K562 (cell line): ENCODE results near the gene ZNF428. TPM values are rescaled to one million over a fixed set of nuclear protein-coding genes. Genes with fewer than 3 reads are reported as not detected.

Experiments used
- CBX1 ChIP-seq: sonication (generic); IDR thresholded peaks from 2 replicates; pipeline ENCODE4 v1.6.1; 2016; ENCODE audit warnings: antibody characterized with exemption, low read depth, mild to moderate bottlenecking
- CEBPG ChIP-seq, 3 experiments: fragments of 200-800 bp in 1 of 3; sonication (Bioruptor generic) in 1 of 3; sonication (generic) in 1 of 3; formaldehyde crosslinking in 1 of 3; IDR thresholded peaks in 2 of 3; conservative IDR thresholded peaks in 1 of 3; 2 replicates each; pipeline versions ENCODE4 v1.6.1 to v1.8.0; 2016 to 2022; ENCODE audit warnings: missing compliant biosample characterization in 2 of 3, missing genetic modification characterization in 2 of 3, mild to moderate bottlenecking in 1 of 3, missing genetic modification reagents in 1 of 3
- EZH2 ChIP-seq: IDR thresholded peaks from 2 replicates; pipeline ENCODE4 v1.6.1; 2012; ENCODE audit warnings: low read depth, mild to moderate bottlenecking, inconsistent platforms, low read length, borderline replicate concordance
- IFI16 ChIP-seq: fragments of 250-450 bp; sonication (Bioruptor Pico); IDR thresholded peaks from 2 replicates; pipeline ENCODE4 v2.1.2; 2022; ENCODE audit warnings: mild to moderate bottlenecking, inconsistent platforms
- MAFG ChIP-seq: fragments of 450-650 bp; conservative IDR thresholded peaks from 2 replicates; pipeline ENCODE4 v1.6.1; 2016; ENCODE audit warnings: missing genetic modification characterization, missing compliant biosample characterization
- RAD21 ChIP-seq, 2 experiments: fragments of 250-450 bp in 1 of 2; fragments of 450-650 bp in 1 of 2; sonication (Bioruptor Pico) in 1 of 2; formaldehyde crosslinking in 1 of 2; IDR thresholded peaks in 1 of 2; conservative IDR thresholded peaks in 1 of 2; 2 replicates each; pipeline versions ENCODE4 v1.4.0 to v1.8.0; 2020 to 2022; ENCODE audit warnings: mild to moderate bottlenecking in 2 of 2, moderate library complexity in 1 of 2
- SNRNP70 ChIP-seq: fragments of 200-400 bp; formaldehyde crosslinking; optimal IDR thresholded peaks from 2 replicates; pipeline ENCODE3; 2017; ENCODE audit warnings: low read depth, low read length
- ZEB2 ChIP-seq: fragments of 450-650 bp; IDR thresholded peaks from 2 replicates; pipeline ENCODE4 v1.6.1; 2016
- ZNF165 ChIP-seq: fragments of 250-450 bp; sonication (Bioruptor Pico); IDR thresholded peaks from 2 replicates; pipeline ENCODE4 v1.4.0; 2020; ENCODE audit warnings: borderline replicate concordance
- ZNF184 ChIP-seq: sonication (generic); formaldehyde crosslinking; IDR thresholded peaks from 2 replicates; pipeline ENCODE4 v1.5.0; 2020; ENCODE audit warnings: missing genetic modification reagents
- ZNF75A ChIP-seq: fragments of 450-650 bp; formaldehyde crosslinking; IDR thresholded peaks from 2 replicates; pipeline ENCODE4 v1.4.0; 2020; ENCODE audit warnings: mild to moderate bottlenecking
- polyA plus RNA-seq, 8 experiments: library from polyadenylated mRNA; depleted of rRNA in 4 of 8; stranded (reverse) in 5 of 8; unstranded in 3 of 8; fragments of >200 nt; fragmentation: Nextera tagmentation in 2 of 8; fragmentation: Illumina TruSeq in 1 of 8; extraction: Ambion mirVana in 2 of 8; extraction: Trizol in 1 of 8; gene quantifications; 2 replicates each; pipeline versions ENCODE4 v1.2.1 to v1.2.3, GENCODE V29; 2011 to 2014; ENCODE audit warnings: inconsistent platforms in 1 of 8, missing spikeins in 1 of 8
- total RNA-seq, 7 experiments: library from RNA; depleted of rRNA in 6 of 7; stranded (reverse); fragments of >200 nt in 6 of 7; fragmentation: Illumina TruSeq in 2 of 7; extraction: Trizol in 2 of 7; gene quantifications; 2 replicates each; pipeline versions ENCODE4 v1.2.1 to v1.2.3, GENCODE V29; 2011 to 2021; ENCODE audit warnings: low replicate concordance in 1 of 7
- TF ChIP-seq, protein P1 (sequence below): IDR thresholded peaks from 2 replicates; pipeline ENCODE4 v1.6.1; 2012; ENCODE audit warnings: low read depth, low read length, improper control_type of control experiment, borderline replicate concordance
- TF ChIP-seq, protein P2 (sequence below), 2 experiments: fragments of 450-650 bp; IDR thresholded peaks; 2 replicates each; pipeline ENCODE4 v1.6.1; 2018; ENCODE audit warnings: mild to moderate bottlenecking in 2 of 2, low read depth in 1 of 2; ENCODE audit not compliant: partially characterized antibody in 2 of 2
- TF ChIP-seq, protein P3 (sequence below): sonication (generic); formaldehyde crosslinking; IDR thresholded peaks from 2 replicates; pipeline ENCODE4 v1.8.0; 2022; ENCODE audit warnings: mild to moderate bottlenecking, missing genetic modification reagents, borderline replicate concordance
- TF ChIP-seq, protein P4 (sequence below): fragments of 250-450 bp; sonication (Bioruptor Pico); IDR thresholded peaks from 2 replicates; pipeline ENCODE4 v1.5.0; 2020; ENCODE audit warnings: mild to moderate bottlenecking, borderline replicate concordance

The ZNF428 gene
- total and polyA plus RNA-seq, 9 of the 15 experiments (the other 6 are each of a cell fraction or from before 2014, with no cell fraction given): 0.15 to 85.7 (median 15.9) TPM

DNA sequence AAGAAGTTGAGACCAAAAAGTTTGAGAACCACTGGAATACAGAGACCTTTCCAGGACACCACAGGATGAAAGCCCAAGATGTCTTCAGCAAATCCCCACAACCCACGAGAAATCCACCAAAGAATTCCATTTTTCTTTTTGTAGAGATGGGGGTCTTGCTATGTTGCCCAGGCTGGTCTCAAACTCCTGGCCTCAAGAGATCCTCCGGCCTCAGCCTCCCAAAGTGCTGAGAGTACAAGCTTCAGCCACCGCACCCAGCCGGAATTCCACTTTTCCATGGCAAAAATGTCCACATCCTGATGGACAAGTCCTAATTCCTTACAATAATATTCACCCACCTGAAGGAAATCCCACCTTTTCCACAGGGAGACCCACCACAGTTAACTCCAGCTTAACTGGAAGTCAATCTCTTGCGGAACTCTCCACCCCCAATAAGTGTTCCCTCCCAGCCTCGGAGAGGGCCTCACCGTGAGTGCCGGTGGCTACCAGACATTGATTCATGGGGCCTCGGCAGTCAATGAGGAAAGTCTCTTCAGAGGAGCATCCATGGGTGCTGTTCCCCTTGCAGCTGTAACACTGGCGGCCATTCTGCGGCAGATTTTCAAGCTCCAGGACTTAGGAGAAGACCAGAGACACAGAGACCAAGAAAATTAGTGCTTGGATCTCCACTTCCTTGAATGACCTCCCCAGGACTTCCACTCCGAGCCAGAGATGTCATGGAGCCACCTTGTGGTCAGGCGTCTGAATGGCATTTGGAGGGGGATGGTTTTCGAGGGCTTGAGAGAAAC, 32.5 kb upstream of the ZNF428 start (continued):
- TF ChIP-seq, protein P1, sequence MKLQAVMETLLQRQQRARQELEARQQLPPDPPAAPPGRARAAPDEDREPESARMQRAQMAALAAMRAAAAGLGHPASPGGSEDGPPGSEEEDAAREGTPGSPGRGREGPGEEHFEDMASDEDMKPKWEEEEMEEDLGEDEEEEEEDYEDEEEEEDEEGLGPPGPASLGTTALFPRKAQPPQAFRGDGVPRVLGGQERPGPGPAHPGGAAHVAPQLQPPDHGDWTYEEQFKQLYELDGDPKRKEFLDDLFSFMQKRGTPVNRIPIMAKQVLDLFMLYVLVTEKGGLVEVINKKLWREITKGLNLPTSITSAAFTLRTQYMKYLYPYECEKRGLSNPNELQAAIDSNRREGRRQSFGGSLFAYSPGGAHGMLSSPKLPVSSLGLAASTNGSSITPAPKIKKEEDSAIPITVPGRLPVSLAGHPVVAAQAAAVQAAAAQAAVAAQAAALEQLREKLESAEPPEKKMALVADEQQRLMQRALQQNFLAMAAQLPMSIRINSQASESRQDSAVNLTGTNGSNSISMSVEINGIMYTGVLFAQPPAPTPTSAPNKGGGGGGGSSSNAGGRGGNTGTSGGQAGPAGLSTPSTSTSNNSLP: no peak
- TF ChIP-seq MAFG (tag) (no peak), SNRNP70 (no peak), ZNF184 (CRISPR knock-in tag) (no peak), ZNF165 (CRISPR knock-in tag) (no peak), CBX1 (no peak), ZNF75A (CRISPR knock-in tag) (no peak), IFI16 (CRISPR knock-in tag) (no peak), EZH2 (no peak), RAD21 (CRISPR knock-in tag; conservative IDR thresholded peaks at IDR 0.05 in 1 of 2, IDR thresholded peaks at IDR 0.05 in 1 of 2) (peak; percentile 67 to 87), CEBPG (CRISPR knock-in tag; IDR thresholded peaks at IDR 0.05) (no peak), CEBPG (tag; conservative IDR thresholded peaks at IDR 0.05 in 1 of 2, IDR thresholded peaks at IDR 0.05 in 1 of 2) (no peak), ZEB2 (no peak)
- TF ChIP-seq, protein P2, sequence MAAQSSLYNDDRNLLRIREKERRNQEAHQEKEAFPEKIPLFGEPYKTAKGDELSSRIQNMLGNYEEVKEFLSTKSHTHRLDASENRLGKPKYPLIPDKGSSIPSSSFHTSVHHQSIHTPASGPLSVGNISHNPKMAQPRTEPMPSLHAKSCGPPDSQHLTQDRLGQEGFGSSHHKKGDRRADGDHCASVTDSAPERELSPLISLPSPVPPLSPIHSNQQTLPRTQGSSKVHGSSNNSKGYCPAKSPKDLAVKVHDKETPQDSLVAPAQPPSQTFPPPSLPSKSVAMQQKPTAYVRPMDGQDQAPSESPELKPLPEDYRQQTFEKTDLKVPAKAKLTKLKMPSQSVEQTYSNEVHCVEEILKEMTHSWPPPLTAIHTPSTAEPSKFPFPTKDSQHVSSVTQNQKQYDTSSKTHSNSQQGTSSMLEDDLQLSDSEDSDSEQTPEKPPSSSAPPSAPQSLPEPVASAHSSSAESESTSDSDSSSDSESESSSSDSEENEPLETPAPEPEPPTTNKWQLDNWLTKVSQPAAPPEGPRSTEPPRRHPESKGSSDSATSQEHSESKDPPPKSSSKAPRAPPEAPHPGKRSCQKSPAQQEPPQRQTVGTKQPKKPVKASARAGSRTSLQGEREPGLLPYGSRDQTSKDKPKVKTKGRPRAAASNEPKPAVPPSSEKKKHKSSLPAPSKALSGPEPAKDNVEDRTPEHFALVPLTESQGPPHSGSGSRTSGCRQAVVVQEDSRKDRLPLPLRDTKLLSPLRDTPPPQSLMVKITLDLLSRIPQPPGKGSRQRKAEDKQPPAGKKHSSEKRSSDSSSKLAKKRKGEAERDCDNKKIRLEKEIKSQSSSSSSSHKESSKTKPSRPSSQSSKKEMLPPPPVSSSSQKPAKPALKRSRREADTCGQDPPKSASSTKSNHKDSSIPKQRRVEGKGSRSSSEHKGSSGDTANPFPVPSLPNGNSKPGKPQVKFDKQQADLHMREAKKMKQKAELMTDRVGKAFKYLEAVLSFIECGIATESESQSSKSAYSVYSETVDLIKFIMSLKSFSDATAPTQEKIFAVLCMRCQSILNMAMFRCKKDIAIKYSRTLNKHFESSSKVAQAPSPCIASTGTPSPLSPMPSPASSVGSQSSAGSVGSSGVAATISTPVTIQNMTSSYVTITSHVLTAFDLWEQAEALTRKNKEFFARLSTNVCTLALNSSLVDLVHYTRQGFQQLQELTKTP (IDR thresholded peaks at IDR 0.05; ENCODE audit: low read depth in 1 of 2, partially characterized antibody in 2 of 2): no peak
- TF ChIP-seq, protein P3, sequence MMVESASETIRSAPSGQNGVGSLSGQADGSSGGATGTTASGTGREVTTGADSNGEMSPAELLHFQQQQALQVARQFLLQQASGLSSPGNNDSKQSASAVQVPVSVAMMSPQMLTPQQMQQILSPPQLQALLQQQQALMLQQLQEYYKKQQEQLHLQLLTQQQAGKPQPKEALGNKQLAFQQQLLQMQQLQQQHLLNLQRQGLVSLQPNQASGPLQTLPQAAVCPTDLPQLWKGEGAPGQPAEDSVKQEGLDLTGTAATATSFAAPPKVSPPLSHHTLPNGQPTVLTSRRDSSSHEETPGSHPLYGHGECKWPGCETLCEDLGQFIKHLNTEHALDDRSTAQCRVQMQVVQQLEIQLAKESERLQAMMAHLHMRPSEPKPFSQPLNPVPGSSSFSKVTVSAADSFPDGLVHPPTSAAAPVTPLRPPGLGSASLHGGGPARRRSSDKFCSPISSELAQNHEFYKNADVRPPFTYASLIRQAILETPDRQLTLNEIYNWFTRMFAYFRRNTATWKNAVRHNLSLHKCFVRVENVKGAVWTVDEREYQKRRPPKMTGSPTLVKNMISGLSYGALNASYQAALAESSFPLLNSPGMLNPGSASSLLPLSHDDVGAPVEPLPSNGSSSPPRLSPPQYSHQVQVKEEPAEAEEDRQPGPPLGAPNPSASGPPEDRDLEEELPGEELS (CRISPR knock-in tag): no peak
- TF ChIP-seq, protein P4, sequence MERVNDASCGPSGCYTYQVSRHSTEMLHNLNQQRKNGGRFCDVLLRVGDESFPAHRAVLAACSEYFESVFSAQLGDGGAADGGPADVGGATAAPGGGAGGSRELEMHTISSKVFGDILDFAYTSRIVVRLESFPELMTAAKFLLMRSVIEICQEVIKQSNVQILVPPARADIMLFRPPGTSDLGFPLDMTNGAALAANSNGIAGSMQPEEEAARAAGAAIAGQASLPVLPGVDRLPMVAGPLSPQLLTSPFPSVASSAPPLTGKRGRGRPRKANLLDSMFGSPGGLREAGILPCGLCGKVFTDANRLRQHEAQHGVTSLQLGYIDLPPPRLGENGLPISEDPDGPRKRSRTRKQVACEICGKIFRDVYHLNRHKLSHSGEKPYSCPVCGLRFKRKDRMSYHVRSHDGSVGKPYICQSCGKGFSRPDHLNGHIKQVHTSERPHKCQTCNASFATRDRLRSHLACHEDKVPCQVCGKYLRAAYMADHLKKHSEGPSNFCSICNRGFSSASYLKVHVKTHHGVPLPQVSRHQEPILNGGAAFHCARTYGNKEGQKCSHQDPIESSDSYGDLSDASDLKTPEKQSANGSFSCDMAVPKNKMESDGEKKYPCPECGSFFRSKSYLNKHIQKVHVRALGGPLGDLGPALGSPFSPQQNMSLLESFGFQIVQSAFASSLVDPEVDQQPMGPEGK (CRISPR knock-in tag): no peak
